GM21360 (cell line): ENCODE data around the gene ODAM.
"Not testable (repeated sequence)": the region's sequence is repeated elsewhere in the genome, so short reads cannot be mapped to it uniquely, and the experiment has no call there.

Source experiments
- ATAC-seq: cut with Tn5 transposase; IDR thresholded peaks from one replicate; pipeline ENCODE4 v1.9.1; 2021; ENCODE audit warnings: mild to moderate bottlenecking, moderate library complexity; ENCODE audit not compliant: unreplicated experiment

ODAM gene

GRCh38 chr4:70221389-70221788, 25.9 kb downstream of the ODAM start:
- ATAC-seq: not testable (repeated sequence)

DNA sequence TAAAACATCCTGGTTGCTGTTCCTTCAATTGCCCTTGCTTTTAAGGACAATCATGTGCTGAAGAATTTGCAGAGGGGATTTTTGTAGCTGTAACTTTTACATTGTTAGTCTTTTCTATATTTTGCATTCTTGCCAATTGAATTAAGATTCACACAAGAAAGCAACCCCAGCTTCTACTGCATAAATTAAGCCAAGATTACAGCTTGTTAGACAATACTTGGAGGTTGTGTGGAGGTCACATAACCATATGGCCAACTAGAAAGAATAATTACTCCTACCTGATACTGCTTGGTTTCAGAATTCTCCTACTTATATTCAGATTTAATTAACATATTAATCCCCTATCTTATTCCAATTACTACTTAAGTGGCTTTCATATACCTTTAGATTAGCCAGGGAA, 26.3 kb downstream of the ODAM start:
- ATAC-seq: not testable (repeated sequence)

DNA sequence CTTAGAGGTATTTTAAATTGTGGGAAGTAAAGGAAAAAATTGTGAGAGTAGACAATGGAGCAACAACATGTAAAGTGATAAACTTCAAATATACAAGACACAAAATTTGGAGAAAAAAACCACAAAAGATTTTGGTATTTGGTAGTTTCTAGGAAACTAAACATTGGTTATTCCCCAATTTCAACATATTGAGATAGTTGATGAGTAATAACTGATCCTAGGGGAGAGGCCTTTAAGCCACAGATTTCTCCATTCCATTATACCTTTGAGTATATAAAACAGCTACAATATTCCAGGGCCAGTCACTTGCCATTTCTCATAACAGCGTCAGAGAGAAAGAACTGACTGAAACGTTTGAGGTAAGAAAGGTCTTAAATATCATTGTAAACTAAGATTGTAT, 30.3 kb downstream of the ODAM start, which contains the start of gene FDCSP:
TSS of gene FDCSP (plus strand) at position 301 of the 400 bp plus-strand sequence. CDS start 5,071 bp downstream, outside the sequence.
- ATAC-seq: no peak

- ATAC-seq: no peak
Measured at GRCh38 chr4:70236125-70236524, 40.6 kb downstream of the ODAM start.

GRCh38 chr4:70239131-70239883, 43.8 kb downstream of the ODAM start:
- no peak for ATAC-seq

DNA sequence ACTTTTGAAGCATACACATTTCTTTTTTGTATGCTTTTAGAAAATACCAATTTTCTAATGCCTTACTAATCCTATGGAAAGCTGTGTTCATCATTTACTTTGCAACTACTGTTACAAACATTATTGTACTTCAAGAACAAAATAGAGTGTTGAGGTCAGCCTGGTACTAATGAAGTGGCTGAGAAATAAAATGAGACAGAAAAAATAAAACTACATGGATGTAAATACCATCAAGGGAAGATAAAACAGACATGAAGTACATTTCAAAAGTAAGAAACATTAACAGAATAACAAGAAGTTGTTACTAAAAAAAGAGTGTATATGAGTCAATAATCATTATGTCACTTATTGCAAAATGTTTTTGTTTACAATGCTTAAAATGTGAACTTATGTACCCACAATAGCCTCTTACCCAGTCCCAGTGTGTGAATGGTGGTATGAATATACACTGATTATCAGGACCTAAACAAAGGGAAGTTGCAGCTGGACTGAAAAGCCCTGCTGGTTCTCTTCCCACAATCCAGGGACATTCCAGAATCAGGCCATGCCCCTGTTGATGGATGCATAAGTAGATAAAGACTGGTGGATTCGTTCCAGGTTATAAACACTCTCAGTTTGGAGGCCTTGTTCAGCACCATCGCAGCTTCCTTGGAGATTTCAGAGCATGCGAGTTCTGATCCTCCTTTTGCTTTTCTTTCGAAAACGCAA, 44.5 kb downstream of the ODAM start:
- no peak for ATAC-seq

- ATAC-seq: not testable (repeated sequence)
Measured at GRCh38 chr4:70242297-70242696, 46.8 kb downstream of the ODAM start, which contains the start of gene CSN3. CSN3 (plus strand) TSS chr4:70242597; CDS start chr4:70244820, 2,223 bp downstream.

GRCh38 chr4:70243091-70243490, 47.6 kb downstream of the ODAM start:
- ATAC-seq: no peak

- no peak for ATAC-seq
Measured at GRCh38 chr4:70251250-70251944, 55.9 kb downstream of the ODAM start.

DNA sequence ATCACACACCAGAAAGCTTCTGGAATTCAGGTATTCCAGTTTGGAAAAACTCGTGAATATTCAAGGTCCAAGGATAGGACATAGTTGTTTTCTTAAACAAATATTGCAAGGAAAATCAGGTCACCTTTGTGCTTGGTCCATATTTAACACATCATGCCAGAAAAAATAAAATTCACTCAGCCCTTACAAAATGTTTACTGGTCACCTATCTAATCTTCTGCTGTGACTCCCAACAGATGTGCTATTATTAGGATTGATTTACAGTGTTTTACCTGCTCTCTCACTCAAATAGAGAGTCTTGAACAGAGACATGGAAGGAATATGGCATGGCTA, 56.4 kb downstream of the ODAM start:
- no peak for ATAC-seq
